ENCODE data around the gene DHRS4.

The DHRS4 gene

DNA sequence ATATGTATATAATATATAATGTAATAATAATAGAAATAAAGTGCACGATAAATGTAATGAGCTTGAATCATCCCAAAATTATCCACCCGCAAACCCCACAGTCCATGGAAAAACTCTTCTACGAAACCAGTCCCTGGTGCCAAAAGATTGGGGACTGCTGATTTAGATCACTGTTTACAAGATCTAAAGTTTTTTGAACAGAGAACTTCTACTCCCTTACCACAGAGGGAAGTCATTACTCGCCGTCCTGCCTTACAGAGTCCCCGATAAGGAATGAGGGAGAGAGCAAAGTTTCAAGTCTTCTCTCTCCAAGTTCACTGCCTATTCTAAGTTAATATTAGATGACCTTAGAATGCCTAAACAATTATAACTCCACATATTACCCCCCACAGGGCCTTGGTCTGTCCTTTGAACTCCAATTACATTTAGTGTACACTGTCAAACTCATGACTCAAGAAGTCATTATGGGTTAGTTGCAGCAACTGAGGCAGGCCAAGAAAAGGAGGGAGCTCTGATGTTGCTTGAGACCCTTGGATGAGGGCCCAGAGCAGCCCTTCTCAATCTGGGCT, 21.8 kb upstream of the DHRS4 start:
- no peak overlapping the region for H3K4me3 ChIP-seq
- no peak overlapping the region for H3K27ac ChIP-seq
- no peak for DNase-seq (ENCODE audit: low spot score)
- TF ChIP-seq, protein P1, sequence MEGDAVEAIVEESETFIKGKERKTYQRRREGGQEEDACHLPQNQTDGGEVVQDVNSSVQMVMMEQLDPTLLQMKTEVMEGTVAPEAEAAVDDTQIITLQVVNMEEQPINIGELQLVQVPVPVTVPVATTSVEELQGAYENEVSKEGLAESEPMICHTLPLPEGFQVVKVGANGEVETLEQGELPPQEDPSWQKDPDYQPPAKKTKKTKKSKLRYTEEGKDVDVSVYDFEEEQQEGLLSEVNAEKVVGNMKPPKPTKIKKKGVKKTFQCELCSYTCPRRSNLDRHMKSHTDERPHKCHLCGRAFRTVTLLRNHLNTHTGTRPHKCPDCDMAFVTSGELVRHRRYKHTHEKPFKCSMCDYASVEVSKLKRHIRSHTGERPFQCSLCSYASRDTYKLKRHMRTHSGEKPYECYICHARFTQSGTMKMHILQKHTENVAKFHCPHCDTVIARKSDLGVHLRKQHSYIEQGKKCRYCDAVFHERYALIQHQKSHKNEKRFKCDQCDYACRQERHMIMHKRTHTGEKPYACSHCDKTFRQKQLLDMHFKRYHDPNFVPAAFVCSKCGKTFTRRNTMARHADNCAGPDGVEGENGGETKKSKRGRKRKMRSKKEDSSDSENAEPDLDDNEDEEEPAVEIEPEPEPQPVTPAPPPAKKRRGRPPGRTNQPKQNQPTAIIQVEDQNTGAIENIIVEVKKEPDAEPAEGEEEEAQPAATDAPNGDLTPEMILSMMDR (IDR thresholded peaks at IDR 0.05) = no peak

- Histone ChIP-seq H3K27ac (no peak overlapping the region), H3K4me3 (no peak overlapping the region)
- DNase-seq (ENCODE audit: low spot score) = no peak
- TF ChIP-seq, protein P1 (IDR thresholded peaks at IDR 0.05) = no peak
Observed at GRCh38 chr14:23932639-23933038, 20.9 kb upstream of the DHRS4 start.

GRCh38 chr14:23933108-23933741, 20.3 kb upstream of the DHRS4 start:
- no peak overlapping the region for H3K27ac ChIP-seq
- TF ChIP-seq, protein P1 (IDR thresholded peaks at IDR 0.05) = no peak
- DNase-seq (ENCODE audit: low spot score) = no peak
- no peak overlapping the region for H3K4me3 ChIP-seq

GRCh38 chr14:23933742-23934128, 19.8 kb upstream of the DHRS4 start:
- Histone ChIP-seq H3K27ac (no peak overlapping the region), H3K4me3 (no peak overlapping the region)
- no peak for DNase-seq (ENCODE audit: low spot score)
- TF ChIP-seq, protein P1 (IDR thresholded peaks at IDR 0.05) = no peak

- DNase-seq (ENCODE audit: low spot score) = no peak
- Histone ChIP-seq H3K4me3 (no peak overlapping the region), H3K27ac (no peak overlapping the region)
- TF ChIP-seq, protein P1 (IDR thresholded peaks at IDR 0.05) = no peak
Observed at GRCh38 chr14:23935158-23935557, 18.4 kb upstream of the DHRS4 start.

DNA sequence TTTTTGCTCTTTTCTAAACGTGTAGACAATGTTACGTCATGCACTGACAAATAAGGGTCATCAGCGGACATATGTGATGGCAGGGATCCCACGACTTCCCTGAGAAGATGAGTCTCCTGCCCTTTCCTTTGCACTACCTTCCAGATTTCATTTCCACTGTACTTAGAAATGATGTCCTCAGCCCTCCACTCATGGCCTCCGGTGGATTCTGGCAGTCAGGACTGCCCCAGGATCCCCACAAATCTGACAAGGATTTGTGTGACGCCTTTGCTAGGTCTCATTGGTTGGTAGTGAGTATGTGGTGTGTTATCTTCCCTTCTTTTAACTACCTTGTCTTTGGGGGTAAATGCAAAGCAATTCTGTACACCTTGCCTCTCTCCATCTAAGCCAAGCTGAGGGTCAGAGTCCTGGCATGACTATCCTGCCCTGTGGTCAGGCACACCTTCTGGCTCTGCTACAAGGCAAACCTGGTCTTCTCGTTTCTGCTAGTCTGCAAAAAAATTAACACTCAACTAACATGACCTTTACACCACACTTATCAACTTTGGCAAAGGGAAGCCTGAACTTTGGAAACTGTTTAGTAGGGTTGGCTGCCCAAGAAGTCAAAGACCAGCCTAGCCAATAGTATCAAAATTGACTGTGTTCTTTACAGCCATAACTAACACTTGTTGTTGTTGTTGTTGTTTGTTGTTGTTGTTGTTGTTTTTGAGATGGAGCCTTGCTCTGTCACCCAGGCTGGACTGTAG, 17.3 kb upstream of the DHRS4 start:
- DNase-seq (ENCODE audit: low spot score) = no peak
- TF ChIP-seq, protein P1 (IDR thresholded peaks at IDR 0.05) = no peak
- Histone ChIP-seq H3K4me3 (no peak overlapping the region), H3K27ac (no peak overlapping the region)

All from coronary artery (tissue), 2 donors.